Endodermal cell (in vitro differentiated cells): ENCODE results near the gene SUSD2. TPM values are rescaled to one million over a fixed set of nuclear protein-coding genes. Genes with fewer than 3 reads are reported as not detected.
"Not testable (repeated sequence)": the region's sequence is repeated elsewhere in the genome, so short reads cannot be mapped to it uniquely, and the experiment has no call there.

Experiments
- DNase-seq: peaks from one replicate; pipeline ENCODE4 v3.0.0-alpha.2; 2017
- H3K27ac ChIP-seq: 2 replicates; pipeline ENCODE4 v1.5.1; 2013; ENCODE audit warnings: mild to moderate bottlenecking, low read depth, low read length, moderate library complexity
- H3K27me3 ChIP-seq: 2 replicates; pipeline ENCODE4 v1.6.1; 2013; ENCODE audit warnings: mild to moderate bottlenecking, low read length, moderate library complexity; ENCODE audit not compliant: insufficient read depth, control insufficient read depth, poor library complexity, severe bottlenecking
- H3K36me3 ChIP-seq: 2 replicates; pipeline ENCODE4 v1.7.0; 2013; ENCODE audit warnings: mild to moderate bottlenecking, low read length, moderate library complexity; ENCODE audit not compliant: control insufficient read depth, insufficient read depth
- H3K4me1 ChIP-seq: one replicate; pipeline ENCODE4 v1.7.0; 2013; ENCODE audit warnings: low read length; ENCODE audit not compliant: control insufficient read depth, insufficient read depth
- H3K4me3 ChIP-seq: 2 replicates; pipeline ENCODE4 v1.5.1; 2013; ENCODE audit warnings: mild to moderate bottlenecking, low read length, moderate library complexity
- H3K9ac ChIP-seq: 2 replicates; pipeline ENCODE4 v1.6.1; 2013; ENCODE audit warnings: mild to moderate bottlenecking, low read length, moderate library complexity; ENCODE audit not compliant: poor library complexity, severe bottlenecking; ENCODE audit errors: extremely low read depth
- H3K9me3 ChIP-seq: 2 replicates; pipeline ENCODE4 v1.6.1; 2013; ENCODE audit warnings: mild to moderate bottlenecking, low read length, moderate library complexity; ENCODE audit not compliant: control insufficient read depth
- H3K27ac Mint-ChIP-seq: 2 replicates; pipeline ENCODE4 v1.8.0; 2020; ENCODE audit warnings: mixed read lengths
- H3K27me3 Mint-ChIP-seq: 2 replicates; pipeline ENCODE4 v1.8.0; 2021; ENCODE audit warnings: mild to moderate bottlenecking, mixed read lengths; ENCODE audit not compliant: insufficient read depth
- H3K36me3 Mint-ChIP-seq: 2 replicates; pipeline ENCODE4 v1.8.0; 2020; ENCODE audit warnings: low read depth, mixed read lengths
- H3K4me1 Mint-ChIP-seq: 2 replicates; pipeline ENCODE4 v1.8.0; 2020; ENCODE audit warnings: mixed read lengths
- H3K4me3 Mint-ChIP-seq: 2 replicates; pipeline ENCODE4 v1.8.0; 2020; ENCODE audit warnings: mild to moderate bottlenecking, moderate library complexity, mixed read lengths
- H3K9me3 Mint-ChIP-seq: 2 replicates; pipeline ENCODE4 v1.8.0; 2020; ENCODE audit warnings: mild to moderate bottlenecking, mixed read lengths
- CTCF ChIP-seq: fragments of 200-600 bp; sonication (generic); conservative IDR thresholded peaks from 2 replicates; pipeline ENCODE4 v1.5.0; 2021; ENCODE audit warnings: antibody characterized with exemption, mild to moderate bottlenecking
- WGBS, 2 experiments: methylation state at CpG; one replicate each; pipeline versions ENCODE4 v1.1.5 to v1.1.7; 2013; ENCODE audit warnings: missing lambda C conversion rate in 2 of 2, mixed read lengths in 1 of 2; ENCODE audit not compliant: insufficient coverage in 1 of 2, insufficient read length in 1 of 2; 5-methylcytosine and 5-hydroxymethylcytosine counted together
- total RNA-seq, 2 donors: library from RNA; stranded (reverse); fragmentation: NEBNext Ultra II Directional in 1 of 2; extraction: Animal tissue kit (Norgen Biotek cat#: 25700) in 1 of 2; gene quantifications; 2 replicates in 1 of 2; 3 replicates in 1 of 2; pipeline ENCODE4 v1.2.1, GENCODE V29; 2021

The SUSD2 gene
- total RNA-seq, 2 donors from 2014 or later, result 0.40 to 1.6 TPM

GRCh38 chr22:24134090-24134846 is 47.0 kb upstream of the SUSD2 start:
- no peaks in the 10 kb centered on the region for H3K27me3 ChIP-seq
- peaks cover 30% of the 10 kb centered on the region for H3K36me3 ChIP-seq
- no peaks in the 10 kb centered on the region for H3K4me1 ChIP-seq
- Mint-ChIP-seq H3K27me3 (no peaks in the 10 kb centered on the region), H3K4me1 (no peaks in the 10 kb centered on the region), H3K36me3 (peaks cover 49% of the 10 kb centered on the region), H3K9me3 (no peaks in the 10 kb centered on the region), H3K4me3 (no peak overlapping the region), H3K27ac (peak overlapping the region; percentile 71)
- no peak for TF ChIP-seq CTCF
- H3K9ac ChIP-seq, result no peak overlapping the region
- H3K27ac ChIP-seq, result peak overlapping the region; percentile 73
- peak; percentile 59 for DNase-seq
- no peak overlapping the region for H3K4me3 ChIP-seq
- 69 to 91% methylated on average over 15 to 22 of the region's 22 CpGs for WGBS, 2 experiments
- H3K9me3 ChIP-seq, result no peaks in the 10 kb centered on the region

GRCh38 chr22:24136533-24136932 is 44.8 kb upstream of the SUSD2 start:
- not testable (repeated sequence) for DNase-seq, H3K4me1 ChIP-seq, H3K4me3 Mint-ChIP-seq, H3K27me3 Mint-ChIP-seq, H3K4me1 Mint-ChIP-seq, H3K4me3 ChIP-seq, H3K27me3 ChIP-seq, H3K9me3 Mint-ChIP-seq, H3K9me3 ChIP-seq, H3K27ac Mint-ChIP-seq, H3K27ac ChIP-seq, H3K9ac ChIP-seq
- H3K36me3 Mint-ChIP-seq, result peaks cover 51% of the 10 kb centered on the region
- WGBS, 2 experiments, result 93 to 94% methylated on average over 3 to 6 of the region's 6 CpGs
- peaks cover 28% of the 10 kb centered on the region for H3K36me3 ChIP-seq

- Histone ChIP-seq H3K9ac (no peak overlapping the region), H3K27ac (no peak overlapping the region), H3K4me3 (no peak overlapping the region), H3K27me3 (no peaks in the 10 kb centered on the region), H3K4me1 (no peaks in the 10 kb centered on the region), H3K9me3 (no peaks in the 10 kb centered on the region), H3K36me3 (peaks cover 28% of the 10 kb centered on the region)
- no peaks in the 10 kb centered on the region for H3K4me1 Mint-ChIP-seq
- 80 to 95% methylated on average over 2 of the region's 2 CpGs for WGBS, 2 experiments
- no peaks in the 10 kb centered on the region for H3K9me3 Mint-ChIP-seq
- no peak for DNase-seq
- H3K4me3 Mint-ChIP-seq, result no peak overlapping the region
- no peak for TF ChIP-seq CTCF
- peaks cover 51% of the 10 kb centered on the region for H3K36me3 Mint-ChIP-seq
- H3K27me3 Mint-ChIP-seq, result no peaks in the 10 kb centered on the region
- no peak overlapping the region for H3K27ac Mint-ChIP-seq
Observed at GRCh38 chr22:24137595-24137994, 43.7 kb upstream of the SUSD2 start.
